BLaER1 treated with 17β-estradiol and CSF1 and Interleukin-3, amounts not matched to agents 10 nM and 100 nM (cell line): Measurements from ENCODE around the gene FZD10.

Experiments used
- H3K27ac ChIP-seq, 11 experiments: shearing (Covaris generic); formaldehyde crosslinking; 2 replicates each; pipeline ENCODE4 v1.8.1; 2022
- H3K27me3 ChIP-seq, 11 experiments: shearing (Covaris generic); formaldehyde crosslinking; 2 replicates each; pipeline ENCODE4 v1.8.1; 2022
- H3K36me3 ChIP-seq, 11 experiments: shearing (Covaris generic); formaldehyde crosslinking; 2 replicates each; pipeline ENCODE4 v1.8.1; 2022
- H3K4me1 ChIP-seq, 10 experiments: shearing (Covaris generic); formaldehyde crosslinking; 2 replicates each; pipeline ENCODE4 v1.8.1; 2022
- H3K4me2 ChIP-seq, 11 experiments: shearing (Covaris generic); formaldehyde crosslinking; 2 replicates each; pipeline ENCODE4 v1.8.1; 2022
- H3K4me3 ChIP-seq, 10 experiments: shearing (Covaris generic); formaldehyde crosslinking; 2 replicates each; pipeline ENCODE4 v1.8.1; 2022
- H3K9ac ChIP-seq, 11 experiments: shearing (Covaris generic); formaldehyde crosslinking; 2 replicates each; pipeline ENCODE4 v1.8.1; 2022
- H3K9me3 ChIP-seq, 11 experiments: shearing (Covaris generic); formaldehyde crosslinking; replicated peaks in 1 of 11; 2 replicates each; pipeline ENCODE4 v1.8.1; 2022
- H4K20me1 ChIP-seq, 11 experiments: shearing (Covaris generic); formaldehyde crosslinking; 2 replicates each; pipeline ENCODE4 v1.8.1; 2022
- Cebpa-rat ChIP-seq, 11 experiments: shearing (Covaris generic); IDR thresholded peaks; 2 replicates each; pipeline ENCODE4 v1.8.1; 2022

FZD10 gene

GRCh38 chr12:130161261-130162243 is 712 bp upstream of the FZD10 start:
- Histone ChIP-seq H3K27me3 (peaks cover 97 to 99% (median 98%) of the 10 kb centered on the region in 11 experiments), H3K9ac (peak overlapping the region in 7 of 11 experiments; percentile 10 to 54 (median 38); a peak in 6 of 22 replicates), H3K27ac (no peak overlapping the region), H4K20me1 (peaks cover 0 to 94% (median 74%) of the 10 kb centered on the region in 11 experiments; a peak in 19 of 22 replicates), H3K4me2 (peak overlapping the region; percentile 91 to 99 (median 95)), H3K4me3 (peak overlapping the region; percentile 51 to 72 (median 62)), H3K4me1 (peaks cover 14 to 22% (median 16%) of the 10 kb centered on the region in 10 experiments; a peak in 19 of 20 replicates), H3K9me3 (peaks cover 0 to 8% (median 0%) of the 10 kb centered on the region in 11 experiments; a peak in 4 of 22 replicates), H3K36me3 (no peaks in the 10 kb centered on the region)
- TF ChIP-seq Cebpa-rat (IDR thresholded peaks at IDR 0.05): no peak

DNA sequence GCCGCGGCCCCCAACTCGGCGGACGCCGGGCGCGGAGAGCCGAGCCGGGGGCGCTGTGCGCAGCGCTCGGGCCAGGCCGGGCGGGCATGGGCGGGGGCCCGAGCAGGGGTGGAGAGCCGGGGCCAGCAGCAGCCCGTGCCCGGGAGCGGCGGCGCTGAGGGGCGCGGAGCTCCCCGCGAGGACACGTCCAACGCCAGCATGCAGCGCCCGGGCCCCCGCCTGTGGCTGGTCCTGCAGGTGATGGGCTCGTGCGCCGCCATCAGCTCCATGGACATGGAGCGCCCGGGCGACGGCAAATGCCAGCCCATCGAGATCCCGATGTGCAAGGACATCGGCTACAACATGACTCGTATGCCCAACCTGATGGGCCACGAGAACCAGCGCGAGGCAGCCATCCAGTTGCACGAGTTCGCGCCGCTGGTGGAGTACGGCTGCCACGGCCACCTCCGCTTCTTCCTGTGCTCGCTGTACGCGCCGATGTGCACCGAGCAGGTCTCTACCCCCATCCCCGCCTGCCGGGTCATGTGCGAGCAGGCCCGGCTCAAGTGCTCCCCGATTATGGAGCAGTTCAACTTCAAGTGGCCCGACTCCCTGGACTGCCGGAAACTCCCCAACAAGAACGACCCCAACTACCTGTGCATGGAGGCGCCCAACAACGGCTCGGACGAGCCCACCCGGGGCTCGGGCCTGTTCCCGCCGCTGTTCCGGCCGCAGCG is 639 bp downstream of the FZD10 start:
- no peaks in the 10 kb centered on the region for H3K36me3 ChIP-seq
- H3K27ac ChIP-seq: no peak overlapping the region
- H3K4me3 ChIP-seq: peak overlapping the region; percentile 51 to 72 (median 62)
- peaks cover 0 to 8% (median 0%) of the 10 kb centered on the region in 11 experiments; a peak in 4 of 22 replicates for H3K9me3 ChIP-seq
- TF ChIP-seq Cebpa-rat (IDR thresholded peaks at IDR 0.05): no peak
- H3K4me2 ChIP-seq: peak overlapping the region; percentile 91 to 99 (median 95)
- H3K27me3 ChIP-seq: peaks cover 100% of the 10 kb centered on the region in 11 experiments
- peaks cover 0 to 91% (median 68%) of the 10 kb centered on the region in 11 experiments; a peak in 19 of 22 replicates for H4K20me1 ChIP-seq
- peak overlapping the region in 1 of 11 experiments; percentile 45; a peak in 1 of 22 replicates for H3K9ac ChIP-seq
- peaks cover 14 to 22% (median 16%) of the 10 kb centered on the region in 10 experiments; a peak in 19 of 20 replicates for H3K4me1 ChIP-seq

DNA sequence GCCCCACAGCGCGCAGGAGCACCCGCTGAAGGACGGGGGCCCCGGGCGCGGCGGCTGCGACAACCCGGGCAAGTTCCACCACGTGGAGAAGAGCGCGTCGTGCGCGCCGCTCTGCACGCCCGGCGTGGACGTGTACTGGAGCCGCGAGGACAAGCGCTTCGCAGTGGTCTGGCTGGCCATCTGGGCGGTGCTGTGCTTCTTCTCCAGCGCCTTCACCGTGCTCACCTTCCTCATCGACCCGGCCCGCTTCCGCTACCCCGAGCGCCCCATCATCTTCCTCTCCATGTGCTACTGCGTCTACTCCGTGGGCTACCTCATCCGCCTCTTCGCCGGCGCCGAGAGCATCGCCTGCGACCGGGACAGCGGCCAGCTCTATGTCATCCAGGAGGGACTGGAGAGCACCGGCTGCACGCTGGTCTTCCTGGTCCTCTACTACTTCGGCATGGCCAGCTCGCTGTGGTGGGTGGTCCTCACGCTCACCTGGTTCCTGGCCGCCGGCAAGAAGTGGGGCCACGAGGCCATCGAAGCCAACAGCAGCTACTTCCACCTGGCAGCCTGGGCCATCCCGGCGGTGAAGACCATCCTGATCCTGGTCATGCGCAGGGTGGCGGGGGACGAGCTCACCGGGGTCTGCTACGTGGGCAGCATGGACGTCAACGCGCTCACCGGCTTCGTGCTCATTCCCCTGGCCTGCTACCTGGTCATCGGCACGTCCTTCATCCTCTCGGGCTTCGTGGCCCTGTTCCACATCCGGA is 1.4 kb downstream of the FZD10 start:
- TF ChIP-seq Cebpa-rat (IDR thresholded peaks at IDR 0.05): no peak
- Histone ChIP-seq H3K27me3 (peaks cover 100% of the 10 kb centered on the region in 11 experiments), H3K27ac (no peak overlapping the region), H3K4me2 (no peak overlapping the region), H3K4me3 (peak overlapping the region in 1 of 10 experiments; percentile 72; a peak in 1 of 20 replicates), H4K20me1 (peaks cover 0 to 89% (median 61%) of the 10 kb centered on the region in 11 experiments; a peak in 19 of 22 replicates), H3K4me1 (peaks cover 14 to 22% (median 17%) of the 10 kb centered on the region in 10 experiments; a peak in 19 of 20 replicates), H3K36me3 (no peaks in the 10 kb centered on the region), H3K9ac (no peak overlapping the region), H3K9me3 (peaks cover 0 to 8% (median 0%) of the 10 kb centered on the region in 11 experiments; a peak in 4 of 22 replicates)

GRCh38 chr12:130164216-130164542 is 1.9 kb downstream of the FZD10 start:
- H3K9me3 ChIP-seq: peaks cover 0 to 8% (median 0%) of the 10 kb centered on the region in 11 experiments; a peak in 4 of 22 replicates
- H3K4me2 ChIP-seq: no peak overlapping the region
- TF ChIP-seq Cebpa-rat (IDR thresholded peaks at IDR 0.05): no peak
- peaks cover 0 to 88% (median 60%) of the 10 kb centered on the region in 11 experiments; a peak in 19 of 22 replicates for H4K20me1 ChIP-seq
- H3K36me3 ChIP-seq: no peaks in the 10 kb centered on the region
- no peak overlapping the region for H3K9ac ChIP-seq
- peaks cover 16 to 28% (median 22%) of the 10 kb centered on the region in 10 experiments; a peak in 19 of 20 replicates for H3K4me1 ChIP-seq
- peaks cover 100% of the 10 kb centered on the region in 11 experiments for H3K27me3 ChIP-seq
- no peak overlapping the region for H3K27ac ChIP-seq
- no peak overlapping the region for H3K4me3 ChIP-seq

- Histone ChIP-seq H4K20me1 (peaks cover 0 to 84% (median 54%) of the 10 kb centered on the region in 11 experiments; a peak in 19 of 22 replicates), H3K4me2 (no peak overlapping the region), H3K4me3 (no peak overlapping the region), H3K36me3 (no peaks in the 10 kb centered on the region), H3K9ac (no peak overlapping the region), H3K27me3 (peaks cover 100% of the 10 kb centered on the region in 11 experiments), H3K9me3 (peaks cover 0 to 8% (median 0%) of the 10 kb centered on the region in 11 experiments; a peak in 4 of 22 replicates), H3K27ac (no peak overlapping the region), H3K4me1 (peaks cover 16 to 31% (median 26%) of the 10 kb centered on the region in 10 experiments; a peak in 19 of 20 replicates)
- TF ChIP-seq Cebpa-rat (IDR thresholded peaks at IDR 0.05): no peak
Measured at GRCh38 chr12:130164936-130165335, 2.7 kb downstream of the FZD10 start.

DNA sequence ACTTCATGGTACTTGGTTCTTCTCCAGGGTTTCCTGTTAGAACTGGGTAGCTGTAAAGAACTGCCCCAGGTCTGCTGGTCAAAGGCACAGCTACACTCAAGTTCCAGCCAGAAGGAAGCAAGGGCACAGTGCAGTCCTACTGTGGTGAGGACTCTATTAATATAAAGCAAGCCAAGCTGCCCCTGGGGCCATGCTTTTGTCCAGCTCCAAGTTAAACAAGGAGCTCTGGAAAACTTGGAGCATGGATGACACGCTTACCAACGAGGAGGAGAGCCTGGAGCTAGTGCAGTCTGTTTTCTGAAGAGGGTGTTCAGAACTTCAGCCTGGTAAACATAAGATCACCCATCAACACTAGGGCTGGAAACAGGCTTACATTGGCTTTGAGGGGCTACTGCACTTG is 4.0 kb downstream of the FZD10 start:
- no peaks in the 10 kb centered on the region for H3K36me3 ChIP-seq
- H3K9me3 ChIP-seq: peaks cover 0 to 8% (median 0%) of the 10 kb centered on the region in 11 experiments; a peak in 4 of 22 replicates
- TF ChIP-seq Cebpa-rat (IDR thresholded peaks at IDR 0.05): no peak
- H3K4me3 ChIP-seq: no peak overlapping the region
- H3K4me1 ChIP-seq: peaks cover 7 to 24% (median 18%) of the 10 kb centered on the region in 10 experiments; a peak in 19 of 20 replicates
- H3K27me3 ChIP-seq: peaks cover 98 to 100% (median 99%) of the 10 kb centered on the region in 11 experiments
- H3K4me2 ChIP-seq: no peak overlapping the region
- no peak overlapping the region for H3K9ac ChIP-seq
- peaks cover 0 to 71% (median 41%) of the 10 kb centered on the region in 11 experiments; a peak in 18 of 22 replicates for H4K20me1 ChIP-seq
- no peak overlapping the region for H3K27ac ChIP-seq

DNA sequence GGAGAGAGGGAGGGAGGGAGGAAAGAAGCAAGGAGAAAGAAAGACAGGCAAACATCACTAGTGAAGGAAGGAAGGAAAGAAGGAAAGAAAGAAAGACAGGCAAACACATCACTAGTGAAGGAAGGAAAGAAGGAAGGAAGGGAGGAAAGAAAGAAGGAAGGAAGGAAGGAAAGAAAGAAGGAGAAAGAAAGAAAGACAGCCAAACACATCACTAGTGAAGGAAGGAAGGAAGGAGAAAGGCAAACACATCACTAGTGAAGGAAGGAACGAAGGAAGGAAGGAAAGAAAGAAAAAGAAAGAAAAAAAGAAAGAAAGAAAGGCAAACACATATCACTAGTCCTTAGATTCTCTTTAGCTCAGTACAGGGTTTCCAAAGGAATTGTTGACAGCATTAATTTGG is 5.3 kb downstream of the FZD10 start:
- no peak for TF ChIP-seq Cebpa-rat (IDR thresholded peaks at IDR 0.05)

DNA sequence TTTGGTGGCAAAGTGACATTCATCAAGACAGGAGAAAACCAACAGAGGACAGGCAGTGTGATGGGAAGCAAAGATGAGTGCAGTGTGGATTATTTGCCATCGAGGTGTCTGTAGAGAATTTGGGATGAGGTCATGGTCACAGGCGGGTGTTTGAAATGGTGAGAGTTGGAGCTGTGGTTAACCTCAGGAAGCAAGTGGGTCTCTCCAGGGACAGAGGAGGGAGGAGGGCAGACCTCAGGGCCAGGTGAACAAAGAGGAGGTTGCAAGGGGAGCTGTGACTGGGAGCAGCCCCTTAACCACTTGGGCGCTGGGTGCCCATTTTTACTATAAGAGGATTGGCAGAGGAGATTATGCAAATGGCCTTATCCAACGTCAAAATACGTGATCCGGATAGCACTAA is 7.0 kb downstream of the FZD10 start:
- TF ChIP-seq Cebpa-rat (IDR thresholded peaks at IDR 0.05): no peak
- H3K4me3 ChIP-seq: no peak overlapping the region
- peaks cover 73 to 90% (median 83%) of the 10 kb centered on the region in 11 experiments for H3K27me3 ChIP-seq
- H3K27ac ChIP-seq: no peak overlapping the region
- H3K36me3 ChIP-seq: no peaks in the 10 kb centered on the region
- no peak overlapping the region for H3K9ac ChIP-seq
- no peaks in the 10 kb centered on the region for H3K9me3 ChIP-seq
- peak overlapping the region in 9 of 11 experiments; percentile 7 to 75 (median 57); a peak in 17 of 22 replicates for H3K4me2 ChIP-seq
- H3K4me1 ChIP-seq: peaks cover 0 to 14% (median 10%) of the 10 kb centered on the region in 10 experiments; a peak in 16 of 20 replicates
- H4K20me1 ChIP-seq: peaks cover 0 to 41% (median 12%) of the 10 kb centered on the region in 11 experiments; a peak in 14 of 22 replicates

More for the DNA sequence above, 5.3 kb downstream of the FZD10 start:
- H3K4me1 ChIP-seq: peaks cover 0 to 14% (median 11%) of the 10 kb centered on the region in 10 experiments; a peak in 16 of 20 replicates
- H3K27ac ChIP-seq: no peak overlapping the region
- H3K4me3 ChIP-seq: no peak overlapping the region
- H4K20me1 ChIP-seq: peaks cover 0 to 58% (median 30%) of the 10 kb centered on the region in 11 experiments; a peak in 16 of 22 replicates
- H3K9me3 ChIP-seq: peaks cover 0 to 8% (median 0%) of the 10 kb centered on the region in 11 experiments; a peak in 4 of 22 replicates
- H3K4me2 ChIP-seq: no peak overlapping the region
- no peak overlapping the region for H3K9ac ChIP-seq
- H3K27me3 ChIP-seq: peaks cover 90 to 100% (median 98%) of the 10 kb centered on the region in 11 experiments
- no peaks in the 10 kb centered on the region for H3K36me3 ChIP-seq
